GM20431 (cell line): ENCODE results near the gene SUPT6H.

ENCODE experiments used
- in situ Hi-C: fragments of 300-500 bp; cut with MseI, MboI; formaldehyde crosslinking; loops from one replicate; pipeline ENCODE4 v1.15.0; 2020; ENCODE audit warnings: low sequenced_read_pairs; ENCODE audit not compliant: unreplicated experiment

The SUPT6H gene

GRCh38 chr17:28747051-28747691, 85.2 kb downstream of the SUPT6H start:
- in situ Hi-C loops, result no loop called here

GRCh38 chr17:28747801-28748750, 86.1 kb downstream of the SUPT6H start:
- in situ Hi-C loops, result no loop called here

GRCh38 chr17:28748852-28749515, 87.0 kb downstream of the SUPT6H start:
- in situ Hi-C loops, result no loop called here

GRCh38 chr17:28749516-28750177, 87.6 kb downstream of the SUPT6H start:
- in situ Hi-C loops, result no loop called here

- in situ Hi-C loops, result no loop called here
Observed at GRCh38 chr17:28750178-28751047, 88.4 kb downstream of the SUPT6H start.

GRCh38 chr17:28751600-28752366, 89.8 kb downstream of the SUPT6H start:
- in situ Hi-C loops, result no loop called here
